OCI-LY1 (cell line): ENCODE results near the gene MED22.

Experiments
- H2AFZ ChIP-seq: fragments of 200-600 bp; sonication (generic), shearing (Covaris generic); 2 replicates; pipeline ENCODE4 v1.6.0; 2014; ENCODE audit warnings: antibody characterized with exemption, mild to moderate bottlenecking, low read length
- H3F3A ChIP-seq: fragments of 200-600 bp; sonication (generic), shearing (Covaris generic); 2 replicates; pipeline ENCODE4 v1.6.0; 2014; ENCODE audit warnings: mild to moderate bottlenecking, antibody characterized with exemption, low read length, moderate library complexity; ENCODE audit not compliant: insufficient read depth
- H3K27ac ChIP-seq: fragments of 200-600 bp; sonication (generic); 2 replicates; pipeline ENCODE4 v1.5.1; 2014; ENCODE audit warnings: low read length, mixed run types, mild to moderate bottlenecking, low read depth; ENCODE audit not compliant: poor library complexity, severe bottlenecking
- H3K27me3 ChIP-seq: fragments of 200-600 bp; sonication (generic); 2 replicates; pipeline ENCODE4 v1.6.0; 2014; ENCODE audit warnings: antibody characterized with exemption, mild to moderate bottlenecking, low read length, moderate library complexity; ENCODE audit not compliant: insufficient read depth
- H3K36me3 ChIP-seq: fragments of 200-600 bp; sonication (generic); 2 replicates; pipeline ENCODE4 v1.6.1; 2014; ENCODE audit warnings: mild to moderate bottlenecking, antibody characterized with exemption, low read length, moderate library complexity, mixed read lengths; ENCODE audit not compliant: insufficient read depth
- H3K4me1 ChIP-seq: fragments of 200-600 bp; sonication (generic); 2 replicates; pipeline ENCODE4 v1.5.1; 2014; ENCODE audit warnings: mild to moderate bottlenecking, low read length, moderate library complexity; ENCODE audit not compliant: insufficient read depth, severe bottlenecking
- H3K4me2 ChIP-seq: fragments of 200-600 bp; sonication (generic), shearing (Covaris generic); 2 replicates; pipeline ENCODE4 v1.6.1; 2014; ENCODE audit warnings: low read length
- H3K4me3 ChIP-seq: fragments of 200-600 bp; sonication (generic); 2 replicates; pipeline ENCODE4 v1.5.1; 2014; ENCODE audit warnings: low read length, low read depth, mild to moderate bottlenecking, mixed read lengths; ENCODE audit not compliant: poor library complexity, severe bottlenecking
- H3K79me2 ChIP-seq: fragments of 200-600 bp; shearing (Covaris generic); 2 replicates; pipeline ENCODE4 v1.6.1; 2016; ENCODE audit warnings: mixed run types, low read length, mixed read lengths; ENCODE audit not compliant: insufficient read depth
- H3K9ac ChIP-seq: fragments of 200-600 bp; sonication (generic), shearing (Covaris generic); 2 replicates; pipeline ENCODE4 v1.6.1; 2014; ENCODE audit warnings: mild to moderate bottlenecking, low read length, mixed read lengths
- H3K9me2 ChIP-seq: fragments of 200-600 bp; sonication (generic), shearing (Covaris generic); 2 replicates; pipeline ENCODE4 v1.6.1; 2014; ENCODE audit warnings: low read depth, mild to moderate bottlenecking, low read length, mixed read lengths
- H3K9me3 ChIP-seq: fragments of 200-600 bp; shearing (Covaris generic); 2 replicates; pipeline ENCODE4 v1.6.1; 2014; ENCODE audit warnings: low read length, mixed read lengths
- H4K20me1 ChIP-seq: fragments of 200-600 bp; sonication (generic), shearing (Covaris generic); 2 replicates; pipeline ENCODE4 v1.6.0; 2016; ENCODE audit warnings: mild to moderate bottlenecking, low read length; ENCODE audit not compliant: insufficient read depth
- CTCF ChIP-seq: fragments of 200-600 bp; sonication (generic), shearing (Covaris generic); IDR thresholded peaks from 2 replicates; pipeline ENCODE4 v1.5.1; 2017; ENCODE audit warnings: mild to moderate bottlenecking, antibody characterized with exemption, low read length, moderate library complexity, mixed read lengths
- EZH2 ChIP-seq: fragments of 200-600 bp; sonication (generic), shearing (Covaris generic); IDR thresholded peaks from 2 replicates; pipeline ENCODE4 v1.8.0; 2017; ENCODE audit warnings: borderline replicate concordance, mixed run types, mild to moderate bottlenecking, antibody characterized with exemption, low read length, moderate library complexity, mixed read lengths

MED22 gene

DNA sequence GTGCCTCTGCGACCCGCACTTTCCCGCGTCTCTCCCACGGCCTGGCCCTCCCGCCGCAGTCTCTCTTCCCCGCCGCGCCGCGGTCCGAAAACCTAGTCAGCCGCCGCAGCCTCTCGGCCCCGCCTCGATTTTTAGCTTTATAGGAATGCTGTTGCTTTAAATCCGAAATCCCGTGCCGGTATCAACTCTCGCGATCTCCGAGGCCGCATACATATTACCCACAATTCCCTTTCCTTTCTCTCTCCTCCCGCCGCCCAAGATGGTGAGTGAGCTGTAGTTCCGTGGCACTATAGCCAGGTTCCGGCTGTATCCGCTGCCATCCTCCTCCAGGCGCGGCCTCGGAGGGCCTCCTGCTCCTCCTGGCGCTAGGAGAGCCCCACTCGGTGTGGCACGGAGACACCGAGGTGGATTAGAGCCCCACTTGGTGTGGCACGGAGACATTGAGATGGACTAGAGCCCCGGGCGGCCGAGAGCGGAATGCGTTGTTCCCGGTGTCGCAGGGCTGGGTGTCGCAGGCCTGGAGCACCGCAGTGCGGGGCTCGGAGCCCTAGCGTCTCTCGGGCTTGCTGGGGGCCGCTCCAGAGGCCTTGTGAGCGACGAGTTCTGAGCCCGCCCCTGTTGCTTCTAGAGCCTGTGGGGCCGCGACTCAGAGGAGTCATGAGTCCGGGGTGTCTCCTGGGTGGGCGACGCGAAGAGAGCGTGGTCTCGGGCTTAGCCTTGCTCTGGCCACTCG, at the start of gene MED22, which contains the start of gene RPL7A:
Gene MED22 (minus strand): TSS at position 147 of the 733 bp plus-strand sequence. CDS start 1,469 bp downstream, outside the sequence.
Gene RPL7A (plus strand): TSS at position 234 of the 733 bp plus-strand sequence. CDS start 26 bp downstream, at position 260.
- peak within 1 kb of the TSS; percentile 85 for H3K27ac ChIP-seq
- no peak within 1 kb of the TSS for H2AFZ ChIP-seq
- H3K9ac ChIP-seq: peak within 1 kb of the TSS; percentile 100
- H3K4me1 ChIP-seq: peaks cover 31% of the 10 kb centered on the region
- no peaks in the 10 kb centered on the region for H4K20me1 ChIP-seq
- no peaks in the 10 kb centered on the region for H3K27me3 ChIP-seq
- H3K9me3 ChIP-seq: no peaks in the 10 kb centered on the region
- H3K79me2 ChIP-seq: peaks cover 13% of the 10 kb centered on the region
- TF ChIP-seq EZH2: no peak
- TF ChIP-seq CTCF: no peak
- H3K4me3 ChIP-seq: peak within 1 kb of the TSS; percentile 98
- peaks cover 79% of the 10 kb centered on the region for H3K36me3 ChIP-seq
- peak within 1 kb of the TSS; percentile 100 for H3K4me2 ChIP-seq
- peaks cover 16% of the 10 kb centered on the region for H3F3A ChIP-seq
- no peaks in the 10 kb centered on the region for H3K9me2 ChIP-seq

DNA sequence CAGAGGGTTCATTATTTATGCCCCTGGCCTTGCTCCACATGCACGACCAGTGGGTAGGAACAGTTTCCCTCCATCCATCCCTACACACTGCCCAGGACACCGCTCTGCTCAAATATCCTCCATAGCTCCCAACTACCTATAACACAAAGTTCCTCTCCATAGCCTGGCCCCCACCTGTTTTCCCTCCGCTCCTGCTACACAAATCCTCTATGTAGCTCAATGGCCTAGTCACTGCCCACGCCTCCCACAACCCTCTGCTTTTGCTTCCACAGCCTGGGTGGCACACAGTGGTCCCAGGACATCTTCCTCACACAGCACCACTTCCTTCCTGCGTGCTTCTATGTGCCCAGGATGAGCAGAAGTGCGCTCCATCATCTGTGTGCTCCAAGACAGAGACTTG, 49.4 kb upstream of the MED22 start:
- TF ChIP-seq CTCF (no peak), EZH2 (no peak)
- H3K4me3 ChIP-seq: no peak overlapping the region
- H3K9ac ChIP-seq: no peak overlapping the region
- no peak overlapping the region for H3K27ac ChIP-seq
- no peaks in the 10 kb centered on the region for H3K4me1 ChIP-seq
- H3F3A ChIP-seq: no peaks in the 10 kb centered on the region
- no peaks in the 10 kb centered on the region for H3K9me2 ChIP-seq
- no peaks in the 10 kb centered on the region for H4K20me1 ChIP-seq
- peaks cover 5% of the 10 kb centered on the region for H3K27me3 ChIP-seq
- H3K4me2 ChIP-seq: no peak overlapping the region
- no peaks in the 10 kb centered on the region for H3K9me3 ChIP-seq
- H2AFZ ChIP-seq: no peak overlapping the region
- H3K36me3 ChIP-seq: no peaks in the 10 kb centered on the region; the same call in 1 of the 2 replicates
- no peaks in the 10 kb centered on the region for H3K79me2 ChIP-seq

GRCh38 chr9:133396952-133397351, 49.0 kb upstream of the MED22 start:
- Histone ChIP-seq H2AFZ (no peak overlapping the region), H3K4me2 (no peak overlapping the region), H3K4me3 (no peak overlapping the region), H3K9me3 (no peaks in the 10 kb centered on the region), H3K36me3 (no peaks in the 10 kb centered on the region; the same call in 1 of the 2 replicates), H4K20me1 (no peaks in the 10 kb centered on the region), H3K27ac (no peak overlapping the region), H3K79me2 (no peaks in the 10 kb centered on the region), H3K9me2 (no peaks in the 10 kb centered on the region), H3K9ac (no peak overlapping the region), H3K4me1 (no peaks in the 10 kb centered on the region), H3K27me3 (peaks cover 5% of the 10 kb centered on the region), H3F3A (no peaks in the 10 kb centered on the region)
- no peak for TF ChIP-seq EZH2
- TF ChIP-seq CTCF: peak; percentile 39; the same call in 1 of the 2 replicates
